ENCODE results near the gene C4orf50. TPM values are rescaled to one million over a fixed set of nuclear protein-coding genes. Genes with fewer than 3 reads are reported as not detected.
"Not testable (repeated sequence)": the region's sequence is repeated elsewhere in the genome, so short reads cannot be mapped to it uniquely, and the experiment has no call there.

C4orf50 gene
- total RNA-seq, 1 donor from 2014 or later: not detected

DNA sequence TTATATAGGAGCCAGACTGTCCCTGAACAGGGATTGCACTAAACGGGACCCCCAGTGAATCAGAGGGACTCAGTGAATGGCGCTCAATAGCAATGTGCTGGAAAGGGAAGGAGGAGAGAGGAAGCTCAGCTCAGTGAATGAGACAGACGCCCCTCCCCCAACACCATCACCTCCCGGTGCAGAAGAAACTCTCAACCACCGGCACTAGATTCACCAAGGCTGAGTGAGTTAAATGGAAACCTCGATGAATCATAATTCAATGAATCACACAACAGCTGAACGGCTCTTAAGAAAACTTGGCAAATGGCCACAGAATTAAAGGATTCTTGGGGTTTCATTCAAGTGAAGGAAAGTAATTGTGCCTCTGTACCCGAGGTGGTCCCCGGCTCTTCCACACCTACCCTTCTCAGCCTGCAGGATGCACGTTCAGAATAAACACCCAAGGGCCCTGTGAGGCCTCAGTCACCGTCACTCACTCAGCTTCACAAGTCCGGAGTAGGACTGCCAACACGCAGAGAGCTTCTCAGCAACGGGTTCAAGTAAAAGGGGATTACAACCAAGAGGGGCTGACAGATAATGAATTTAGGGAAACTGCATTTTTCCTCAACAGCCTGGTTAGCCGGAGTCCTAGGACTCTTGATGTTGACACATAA lies 154.6 kb downstream of the C4orf50 start:
- peak overlapping the region; percentile 89 for H3K27ac Mint-ChIP-seq (ENCODE audit: unreplicated experiment)
- H3K27me3 Mint-ChIP-seq (ENCODE audit: low read depth): no peaks in the 10 kb centered on the region
- no peak overlapping the region for H3K4me3 Mint-ChIP-seq (ENCODE audit: unreplicated experiment)
- peaks cover 15% of the 10 kb centered on the region for H3K4me1 Mint-ChIP-seq (ENCODE audit: low read depth)
- H3K9me3 Mint-ChIP-seq (ENCODE audit: low read depth): no peaks in the 10 kb centered on the region
- no peak for TF ChIP-seq CTCF (IDR thresholded peaks at IDR 0.05)
- peaks cover 4% of the 10 kb centered on the region for H3K36me3 Mint-ChIP-seq (ENCODE audit: low read depth)
- no peak for DNase-seq (ENCODE audit: low spot score)

GRCh38 chr4:5858020-5858769 lies 160.0 kb downstream of the C4orf50 start:
- Mint-ChIP-seq H3K4me1 (ENCODE audit: low read depth) (peaks cover 2% of the 10 kb centered on the region), H3K27ac (ENCODE audit: unreplicated experiment) (no peak overlapping the region)
- TF ChIP-seq CTCF (IDR thresholded peaks at IDR 0.05): no peak

GRCh38 chr4:5857199-5857598 lies 161.0 kb downstream of the C4orf50 start:
- H3K36me3 Mint-ChIP-seq (ENCODE audit: low read depth): peaks cover 7% of the 10 kb centered on the region
- no peaks in the 10 kb centered on the region for H3K27me3 Mint-ChIP-seq (ENCODE audit: low read depth)
- no peak for TF ChIP-seq CTCF (IDR thresholded peaks at IDR 0.05)
- H3K4me1 Mint-ChIP-seq (ENCODE audit: low read depth): no peaks in the 10 kb centered on the region
- no peaks in the 10 kb centered on the region for H3K9me3 Mint-ChIP-seq (ENCODE audit: low read depth)
- no peak for DNase-seq (ENCODE audit: low spot score)
- H3K4me3 Mint-ChIP-seq (ENCODE audit: unreplicated experiment): no peak overlapping the region
- H3K27ac Mint-ChIP-seq (ENCODE audit: unreplicated experiment): no peak overlapping the region

More at GRCh38 chr4:5858020-5858769, 160.0 kb downstream of the C4orf50 start:
- H3K4me3 Mint-ChIP-seq (ENCODE audit: unreplicated experiment): no peak overlapping the region
- H3K27me3 Mint-ChIP-seq (ENCODE audit: low read depth): no peaks in the 10 kb centered on the region
- DNase-seq (ENCODE audit: low spot score): no peak
- H3K36me3 Mint-ChIP-seq (ENCODE audit: low read depth): peaks cover 2% of the 10 kb centered on the region
- H3K9me3 Mint-ChIP-seq (ENCODE audit: low read depth): no peaks in the 10 kb centered on the region

- not testable (repeated sequence) for H3K4me1 Mint-ChIP-seq (ENCODE audit: low read depth); DNase-seq (ENCODE audit: low spot score); H3K27me3 Mint-ChIP-seq (ENCODE audit: low read depth); H3K4me3 Mint-ChIP-seq (ENCODE audit: unreplicated experiment); H3K9me3 Mint-ChIP-seq (ENCODE audit: low read depth); H3K36me3 Mint-ChIP-seq (ENCODE audit: low read depth); H3K27ac Mint-ChIP-seq (ENCODE audit: unreplicated experiment)
These were observed 161.9 kb downstream of the C4orf50 start for GRCh38 chr4:5856362-5856761.

- no peaks in the 10 kb centered on the region for H3K4me1 Mint-ChIP-seq (ENCODE audit: low read depth)
- no peak overlapping the region for H3K27ac Mint-ChIP-seq (ENCODE audit: unreplicated experiment)
- DNase-seq (ENCODE audit: low spot score): no peak
- peaks cover 20% of the 10 kb centered on the region for H3K36me3 Mint-ChIP-seq (ENCODE audit: low read depth)
- no peaks in the 10 kb centered on the region for H3K9me3 Mint-ChIP-seq (ENCODE audit: low read depth)
- H3K27me3 Mint-ChIP-seq (ENCODE audit: low read depth): no peaks in the 10 kb centered on the region
- no peak for TF ChIP-seq CTCF (IDR thresholded peaks at IDR 0.05)
- no peak overlapping the region for H3K4me3 Mint-ChIP-seq (ENCODE audit: unreplicated experiment)
These were observed 163.3 kb downstream of the C4orf50 start for GRCh38 chr4:5854929-5855328.

Data from chondrocyte (in vitro differentiated cells).